ENCODE results near the gene LAMA3. TPM values are rescaled to one million over a fixed set of nuclear protein-coding genes. Genes with fewer than 3 reads are reported as not detected.

Gene LAMA3
- total RNA-seq, 1 experiment from 2014 or later = 0.56 TPM

- no peak for DNase-seq (ENCODE audit: low read depth)
These were observed 19.3 kb upstream of the LAMA3 start for GRCh38 chr18:23669804-23670405.

GRCh38 chr18:23671564-23671963 lies 17.7 kb upstream of the LAMA3 start:
- DNase-seq (ENCODE audit: low read depth) = no peak

DNA sequence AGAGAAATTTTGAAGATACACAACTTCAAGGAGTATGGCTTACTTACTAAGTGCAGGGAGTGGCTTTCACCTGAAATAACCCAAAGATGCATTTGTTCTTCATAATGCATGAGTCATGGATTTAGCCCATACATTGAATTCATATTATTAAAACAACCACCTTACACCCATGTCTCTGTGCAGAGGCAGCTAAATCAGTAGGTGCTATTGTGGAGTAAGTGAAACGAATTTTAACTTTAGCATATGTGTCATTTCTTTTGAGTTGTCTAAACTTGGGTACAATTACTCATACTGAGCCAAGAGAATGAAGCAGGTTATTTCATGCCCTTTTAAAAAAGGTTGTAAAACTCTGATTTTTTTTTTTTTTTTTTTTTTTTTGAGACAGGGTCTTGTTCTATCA lies 15.5 kb upstream of the LAMA3 start:
- no peak for DNase-seq (ENCODE audit: low read depth)

DNA sequence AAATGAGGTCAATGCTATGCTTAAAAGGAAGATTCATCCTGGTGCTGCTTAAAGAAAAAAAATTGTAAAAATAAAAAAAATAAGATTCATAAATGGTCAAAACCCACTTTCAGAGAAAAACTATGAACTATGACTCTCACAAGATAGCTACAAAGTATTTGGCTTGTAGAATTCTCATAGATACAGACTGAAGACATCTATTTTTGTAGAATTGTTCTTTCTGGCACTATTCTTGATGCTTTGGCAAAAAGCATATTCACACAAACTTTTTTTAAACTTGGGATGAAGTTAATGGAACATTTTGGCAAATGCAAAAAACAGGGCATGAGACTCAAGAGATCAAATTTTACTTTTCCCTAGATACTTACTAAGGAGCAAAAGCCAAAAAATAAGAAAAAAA lies 14.0 kb upstream of the LAMA3 start:
- no peak for DNase-seq (ENCODE audit: low read depth)

- DNase-seq (ENCODE audit: low read depth) = no peak
These were observed 13.4 kb upstream of the LAMA3 start for GRCh38 chr18:23675896-23676295.

DNA sequence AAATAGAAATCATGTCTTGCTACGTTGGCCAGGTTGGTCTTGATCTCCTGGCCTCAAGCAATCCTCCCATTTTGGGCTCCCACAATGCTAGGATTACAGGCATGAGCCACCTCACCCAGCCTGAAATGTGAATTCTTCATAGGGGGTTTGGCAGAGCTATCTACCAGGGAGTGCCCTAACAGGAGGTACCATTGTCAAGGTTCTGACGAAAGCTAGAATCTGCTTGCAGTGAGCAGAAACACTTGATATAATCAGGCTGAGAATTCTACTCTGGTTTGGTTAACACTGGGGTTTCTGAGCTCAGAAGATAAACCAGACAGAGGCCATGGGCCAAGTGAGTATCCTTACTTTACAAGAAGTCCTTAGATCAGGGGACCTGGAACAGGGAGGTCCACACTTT lies 7.2 kb upstream of the LAMA3 start:
- DNase-seq (ENCODE audit: low read depth) = no peak

GRCh38 chr18:23682472-23682871 lies 6.8 kb upstream of the LAMA3 start:
- no peak for DNase-seq (ENCODE audit: low read depth)

DNA sequence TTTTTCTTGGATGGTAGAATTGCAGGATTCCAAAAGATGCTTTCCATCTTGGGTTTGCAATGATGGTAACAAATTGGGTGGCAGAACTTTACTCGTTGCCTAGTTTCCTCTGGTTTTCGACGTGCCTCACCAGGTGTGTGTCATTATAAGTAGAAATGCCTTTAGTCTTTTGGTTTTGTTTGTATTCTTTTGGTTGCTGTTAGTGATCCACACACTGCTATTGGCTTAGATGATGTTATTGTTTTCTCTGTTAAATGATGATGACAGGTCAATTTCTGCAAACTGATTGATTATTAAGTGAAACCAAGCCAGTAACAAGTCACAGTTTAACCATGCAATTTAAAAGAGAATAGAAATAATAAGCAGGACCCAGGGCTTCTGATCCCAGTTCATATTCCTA lies 6.1 kb upstream of the LAMA3 start:
- no peak for DNase-seq (ENCODE audit: low read depth)

GRCh38 chr18:23683671-23684070 lies 5.6 kb upstream of the LAMA3 start:
- DNase-seq (ENCODE audit: low read depth) = no peak

- DNase-seq (ENCODE audit: low read depth) = no peak
These were observed 4.6 kb upstream of the LAMA3 start for GRCh38 chr18:23684515-23685197.

- DNase-seq (ENCODE audit: low read depth) = no peak
These were observed 725 bp upstream of the LAMA3 start for GRCh38 chr18:23688528-23688927.

GRCh38 chr18:23689616-23690504 lies 607 bp downstream of the LAMA3 start:
- DNase-seq (ENCODE audit: low read depth) = no peak

DNA sequence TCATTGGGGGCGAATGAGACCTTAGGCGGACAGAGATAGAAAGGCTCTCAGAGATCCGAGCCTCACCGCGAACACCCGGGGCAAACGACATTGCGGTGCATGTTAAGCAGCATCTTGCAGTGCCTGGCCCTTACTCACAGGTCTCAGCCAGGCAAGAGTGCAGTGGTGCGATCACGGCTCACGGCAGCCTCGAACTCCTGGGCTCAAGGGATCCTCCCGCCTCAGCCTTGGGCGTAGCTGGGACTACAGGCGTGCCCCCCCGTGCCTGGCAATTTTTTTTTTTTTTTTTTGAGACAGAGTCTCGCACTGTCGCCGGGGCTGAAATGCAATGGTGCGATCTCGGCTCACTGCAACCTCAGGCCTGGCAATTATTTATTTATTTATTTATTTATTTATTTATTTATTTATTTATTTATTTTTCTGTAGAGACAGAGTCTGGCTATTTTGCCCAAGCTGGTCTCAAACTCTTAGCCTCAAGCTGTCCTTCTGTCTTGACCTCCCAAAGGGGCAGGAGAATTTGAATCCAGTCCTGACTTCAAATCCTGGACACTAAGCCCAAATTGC lies 1.3 kb downstream of the LAMA3 start:
- DNase-seq (ENCODE audit: low read depth) = no peak

GRCh38 chr18:23693846-23694245 lies 4.6 kb downstream of the LAMA3 start:
- DNase-seq (ENCODE audit: low read depth) = no peak

GRCh38 chr18:23694637-23695430 lies 5.6 kb downstream of the LAMA3 start:
- DNase-seq (ENCODE audit: low read depth) = no peak

DNA sequence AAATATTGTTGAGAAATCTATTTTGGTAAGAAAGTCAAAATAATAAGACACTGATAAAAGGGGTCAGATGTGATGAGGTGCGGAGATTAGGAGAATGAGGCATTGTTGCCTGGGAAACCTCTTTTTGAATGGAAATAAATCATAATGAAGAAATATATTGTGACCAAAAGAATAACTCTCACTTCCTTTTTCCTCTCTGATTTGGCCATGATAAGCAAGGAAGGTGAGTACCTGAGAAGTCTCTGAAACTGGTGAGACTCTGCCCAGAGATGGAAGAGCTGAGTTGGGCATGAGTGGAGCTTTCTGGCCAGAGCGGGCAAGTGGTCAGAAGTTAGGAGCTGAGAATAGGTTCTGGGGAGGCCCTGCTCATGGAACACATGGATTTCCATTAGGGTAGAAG lies 11.8 kb downstream of the LAMA3 start:
- no peak for DNase-seq (ENCODE audit: low read depth)

DNA sequence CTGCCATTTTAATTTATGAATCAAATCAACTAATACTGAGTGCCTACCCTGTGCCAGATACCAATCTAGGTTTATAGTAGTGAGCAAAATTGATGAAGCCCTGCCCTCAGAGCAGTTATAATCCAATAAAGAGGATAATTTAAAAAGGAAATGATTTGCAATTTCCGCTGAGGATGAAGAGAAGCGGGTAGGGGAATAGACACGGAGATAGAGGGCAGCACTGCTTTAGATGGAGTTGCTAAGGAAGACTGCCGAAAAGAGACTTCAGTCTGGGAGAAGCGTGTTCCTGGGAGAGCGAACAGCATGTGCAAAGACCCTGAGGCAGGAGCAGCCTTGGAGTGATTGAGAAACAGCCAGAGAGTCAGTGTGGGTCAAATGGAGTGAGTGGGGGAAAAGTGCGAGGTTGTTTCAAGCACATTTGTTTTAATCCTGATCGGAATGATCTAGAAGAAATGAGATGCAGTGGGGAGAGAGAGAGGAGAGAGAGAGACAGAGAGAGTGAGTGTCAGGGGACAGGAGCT lies 12.4 kb downstream of the LAMA3 start:
- no peak for DNase-seq (ENCODE audit: low read depth)

DNA sequence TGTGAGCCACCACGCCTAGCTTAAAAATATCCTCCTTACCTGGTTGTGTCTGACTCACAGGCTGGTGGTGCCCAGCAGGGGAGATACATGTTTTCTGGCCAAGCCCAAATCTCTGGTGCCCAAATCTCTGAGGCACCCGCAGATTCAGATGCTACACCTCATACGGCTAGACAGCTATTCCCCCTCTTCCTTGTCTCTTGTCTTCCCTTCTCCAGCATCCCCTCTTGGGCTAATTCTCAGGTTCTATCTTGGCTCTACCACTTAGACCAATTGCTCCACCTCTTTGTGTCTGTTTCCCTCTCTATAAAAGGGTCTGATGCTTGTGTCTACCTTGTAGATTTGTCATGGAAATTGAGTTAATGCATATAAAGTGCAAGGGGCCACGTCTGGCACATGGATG lies 13.4 kb downstream of the LAMA3 start:
- DNase-seq (ENCODE audit: low read depth) = no peak

DNA sequence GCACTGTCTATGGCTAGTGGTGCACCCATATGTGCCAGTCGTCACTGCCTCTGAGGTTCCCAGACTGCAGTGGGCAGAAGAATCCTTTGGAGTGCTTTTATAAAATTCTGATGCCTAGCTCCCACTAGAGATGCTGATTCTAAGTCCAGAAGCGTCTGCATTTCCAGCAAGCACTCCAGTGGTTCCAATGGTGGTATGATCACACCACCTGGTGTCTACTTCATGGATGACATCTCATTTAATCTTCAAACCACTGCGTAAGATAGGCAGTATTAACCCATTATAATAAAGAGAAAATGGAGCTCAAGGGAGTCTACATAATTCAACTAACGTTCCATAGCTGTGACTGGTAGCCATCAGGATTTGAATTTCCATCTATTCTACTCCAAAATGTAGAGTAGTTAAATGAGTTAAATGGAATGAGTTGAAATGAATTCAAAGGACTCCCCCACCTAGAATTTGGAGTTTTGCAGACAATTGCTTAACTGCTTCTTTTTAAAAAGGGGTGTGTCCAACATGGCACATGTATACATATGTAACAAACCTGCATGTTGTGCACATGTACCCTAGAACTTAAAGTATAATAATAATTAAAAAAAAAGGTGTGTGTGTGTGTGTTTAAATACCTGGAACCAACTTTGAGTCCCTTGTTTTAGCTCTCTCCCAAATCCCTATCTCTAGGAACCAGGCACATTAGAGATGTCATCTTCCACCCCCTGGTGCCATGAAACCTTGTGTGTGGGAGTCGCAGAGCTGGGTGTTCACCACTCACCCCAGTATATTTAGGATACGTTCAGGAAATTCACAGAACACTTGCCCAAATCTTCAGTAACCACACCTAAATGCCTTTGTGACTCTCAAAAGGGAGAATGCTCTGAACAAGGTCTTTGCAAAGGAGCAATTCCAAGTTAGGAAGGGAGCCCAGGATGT lies 14.1 kb downstream of the LAMA3 start:
- DNase-seq (ENCODE audit: low read depth) = peak; percentile 72

DNA sequence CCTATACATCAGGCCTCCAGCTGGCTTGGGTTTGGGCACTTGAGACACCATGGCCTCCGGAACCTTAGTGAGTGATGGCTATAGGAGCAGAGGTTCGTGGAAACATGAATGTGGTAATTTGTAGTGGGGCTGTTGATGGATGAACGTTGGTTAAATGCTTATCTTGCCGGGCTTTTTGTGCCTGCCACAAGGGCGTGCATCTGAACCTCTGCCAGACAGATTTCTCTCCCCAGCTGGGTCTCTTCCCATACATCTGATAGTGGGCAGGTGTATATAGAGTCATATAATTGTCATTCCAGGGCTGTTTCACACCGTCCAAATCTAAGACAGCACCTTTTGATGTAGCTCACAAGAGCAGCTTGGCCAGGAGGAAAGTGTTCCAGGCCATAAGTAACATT lies 14.7 kb downstream of the LAMA3 start:
- DNase-seq (ENCODE audit: low read depth) = no peak

Measured in HT1080 (cell line).